ENCODE data around the gene CCDC50. TPM values are rescaled to one million over a fixed set of nuclear protein-coding genes. Genes with fewer than 3 reads are reported as not detected.

The CCDC50 gene
- total RNA-seq, result 65.9 and 66.5 TPM in 2 replicates

GRCh38 chr3:191328962-191329653 is at the start of gene CCDC50:
TSS of gene CCDC50 (plus strand) at chr3:191329394. CDS start at chr3:191329675, 281 bp downstream.

GRCh38 chr3:191329654-191330529 is 698 bp downstream of the CCDC50 start, which contains the start of gene UTS2B:
TSS of gene UTS2B (minus strand) at chr3:191330526. CDS start at chr3:191282189, 48,337 bp downstream.

Other genes with a start within 250 kb of the CCDC50 start
- not detected in 2 replicates for gene OSTN, start 130.2 kb upstream of the CCDC50 start, total RNA-seq
- 0.72 TPM in 1 of 2 replicates, not detected in the other for gene UTS2B, start 1.1 kb downstream of the CCDC50 start, total RNA-seq
- gene PYDC2, start 131.8 kb downstream of the CCDC50 start, total RNA-seq, result not detected in 2 replicates

All from tracheal epithelial cell (primary cell).